HK-2 (cell line): ENCODE results near the gene FBXO31.
"Not testable (repeated sequence)": the region's sequence is repeated elsewhere in the genome, so short reads cannot be mapped to it uniquely, and the experiment has no call there.

Experiments used
- DNase-seq: peaks from one replicate; pipeline ENCODE4 v3.0.0-alpha.2; 2018; ENCODE audit not compliant: unreplicated experiment

FBXO31 gene

GRCh38 chr16:87342978-87343752 lies 40.4 kb downstream of the FBXO31 start:
- DNase-seq = no peak

DNA sequence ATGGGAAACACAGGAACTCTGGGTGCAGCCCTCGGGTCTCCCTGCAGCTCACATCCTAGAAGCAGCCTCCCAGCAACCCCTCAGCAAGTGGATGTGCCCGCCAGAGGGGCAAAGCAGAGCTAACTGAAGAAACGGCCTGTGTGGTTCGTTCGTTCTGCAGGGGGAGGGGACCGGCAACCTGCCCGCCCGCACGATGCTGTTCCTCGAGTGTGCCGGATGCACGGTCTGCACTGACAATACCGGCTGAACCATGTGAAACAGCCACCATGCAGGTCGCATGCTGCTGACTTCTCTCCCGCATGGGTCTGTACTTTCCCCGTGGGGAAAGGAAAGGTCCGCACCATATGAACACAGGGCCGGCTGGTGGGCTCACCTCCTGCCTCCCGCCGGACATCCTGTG lies 41.1 kb downstream of the FBXO31 start:
- DNase-seq = no peak

- no peak for DNase-seq
Observed at GRCh38 chr16:87340198-87340597, 43.4 kb downstream of the FBXO31 start.

DNA sequence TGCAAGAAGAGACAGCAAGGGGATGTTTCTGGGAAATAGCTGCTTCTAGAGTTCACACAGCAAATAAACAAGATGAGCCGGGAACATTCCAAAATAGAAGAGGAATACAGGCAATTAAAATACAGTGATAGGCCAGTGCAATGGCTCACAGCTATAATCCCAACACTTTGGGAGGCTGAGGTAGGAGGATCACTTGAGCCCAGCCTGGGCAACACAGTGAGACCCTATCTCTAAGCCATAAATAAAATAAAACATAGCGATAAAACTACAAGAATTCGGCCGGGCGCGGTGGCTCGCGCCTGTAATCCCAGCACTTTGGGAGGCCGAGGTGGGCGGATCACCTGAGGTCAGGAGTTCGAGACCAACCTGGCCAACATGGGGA lies 43.9 kb downstream of the FBXO31 start:
- not testable (repeated sequence) for DNase-seq

- no peak for DNase-seq
Observed at GRCh38 chr16:87339086-87339723, 44.4 kb downstream of the FBXO31 start.

DNA sequence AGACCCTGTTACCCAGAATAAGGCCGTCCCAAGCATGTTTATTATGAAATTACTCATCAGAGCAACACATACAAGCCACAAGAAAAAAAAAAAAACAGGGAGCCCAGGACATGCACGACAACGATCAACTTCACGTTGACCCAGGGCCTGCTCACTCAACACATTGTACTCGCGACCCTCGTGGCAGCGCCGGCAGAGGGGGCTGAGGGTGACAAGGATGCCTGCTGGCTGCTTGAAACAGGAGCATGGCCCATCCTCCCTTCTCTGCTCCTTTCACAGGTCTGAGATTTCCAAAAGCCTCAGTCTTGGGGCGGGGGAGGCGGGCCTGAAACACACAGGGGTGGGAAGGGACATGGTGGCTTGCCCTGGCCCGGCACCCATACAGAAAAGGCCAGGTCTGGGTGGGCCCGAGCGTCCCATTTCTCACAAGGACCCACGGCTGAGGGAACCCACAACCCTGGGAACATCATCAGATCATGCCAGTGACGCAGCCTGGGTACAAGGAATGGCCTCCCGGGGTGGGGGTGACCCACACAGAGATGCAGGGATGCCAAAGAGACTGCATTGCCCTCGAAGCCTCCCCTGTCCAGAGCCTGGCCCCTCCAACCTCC lies 45.3 kb downstream of the FBXO31 start:
- DNase-seq = no peak

GRCh38 chr16:87337262-87337771 lies 46.3 kb downstream of the FBXO31 start:
- DNase-seq = no peak

DNA sequence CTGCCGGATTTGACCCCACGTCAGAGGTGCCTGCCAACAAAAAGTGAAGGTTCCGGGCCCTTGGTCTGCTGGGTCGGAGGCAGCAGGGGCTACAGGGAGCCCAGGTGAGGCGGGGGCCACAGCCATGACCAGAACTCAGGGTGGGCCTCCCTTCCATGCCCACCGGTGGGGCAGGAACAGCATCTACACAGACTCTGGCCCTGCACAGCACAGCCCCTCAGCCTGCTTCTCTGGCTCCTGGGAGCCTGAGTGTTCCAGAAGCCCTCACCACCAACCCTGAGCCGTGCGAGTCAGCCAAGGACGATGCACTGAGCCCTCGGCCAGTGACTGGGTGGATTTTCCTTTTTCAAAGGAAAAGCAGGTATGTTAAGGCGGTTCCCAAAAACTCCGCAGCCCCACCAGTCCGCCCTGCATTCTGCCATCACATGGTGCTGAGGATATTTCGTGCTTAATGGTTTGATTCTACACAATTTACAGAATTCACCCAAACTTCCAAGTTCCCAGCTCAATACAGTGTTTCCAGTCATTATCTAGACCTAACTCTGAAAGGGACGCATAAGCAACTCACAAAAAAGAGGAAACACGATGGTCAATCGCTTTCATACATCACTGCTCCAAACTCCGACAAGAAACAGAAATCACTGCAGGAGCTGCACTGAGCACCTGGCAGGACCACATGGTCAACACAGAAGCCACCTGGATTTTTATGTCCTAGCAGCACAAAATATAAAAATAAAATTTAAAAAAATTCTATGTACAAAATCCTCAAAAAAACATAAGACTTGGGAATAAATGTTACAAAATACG lies 46.9 kb downstream of the FBXO31 start:
- no peak for DNase-seq

GRCh38 chr16:87335625-87336433 lies 47.7 kb downstream of the FBXO31 start:
- DNase-seq = no peak

DNA sequence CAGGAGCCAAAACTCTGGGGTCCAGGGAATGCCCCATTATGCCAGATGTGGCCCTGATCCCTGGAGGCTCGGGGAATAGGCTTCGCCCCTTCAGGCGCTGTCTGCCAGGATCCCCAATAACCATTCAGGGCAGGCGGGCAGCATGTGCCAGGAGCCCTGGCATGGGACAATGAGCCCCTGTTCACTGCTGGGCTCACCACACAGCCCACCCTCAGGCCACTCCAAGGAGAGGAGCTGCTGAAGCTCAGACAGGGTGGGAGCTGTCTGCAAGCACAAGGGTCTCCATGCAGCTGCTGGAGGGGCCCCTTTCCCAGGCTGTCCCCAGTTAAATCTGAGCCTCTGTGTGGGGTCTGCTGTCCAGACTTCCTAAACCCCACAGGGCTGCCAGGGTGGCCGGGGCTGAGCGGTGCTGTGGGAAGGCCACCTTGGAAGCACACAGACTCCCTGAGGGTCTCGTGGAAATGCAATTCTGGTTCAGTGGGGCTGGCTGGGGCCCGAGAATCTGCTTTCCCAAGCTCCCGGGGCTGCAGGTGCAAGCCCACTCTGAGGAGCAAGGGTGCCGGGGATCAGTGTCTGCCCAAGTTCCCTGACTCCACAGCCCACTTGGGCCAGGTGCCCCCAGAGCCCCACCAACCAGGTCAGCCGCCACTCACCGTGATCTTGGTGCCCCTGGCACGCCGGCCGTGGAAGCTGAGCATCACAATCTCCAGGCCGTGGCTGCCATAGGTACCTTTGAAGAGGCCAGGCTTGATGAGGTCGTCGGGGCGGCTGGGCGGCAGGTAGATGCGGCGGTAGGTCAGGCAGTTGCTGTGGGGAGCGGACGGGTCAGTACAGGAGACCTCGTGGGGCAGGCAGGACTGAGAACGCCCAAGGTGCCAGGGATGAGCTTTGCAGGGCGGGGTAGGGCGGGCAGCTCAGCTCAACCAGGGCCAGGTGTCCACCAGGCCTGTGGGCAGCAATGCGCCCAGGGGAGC lies 48.6 kb downstream of the FBXO31 start:
- DNase-seq = no peak

GRCh38 chr16:87333581-87334331 lies 49.8 kb downstream of the FBXO31 start:
- DNase-seq = no peak

DNA sequence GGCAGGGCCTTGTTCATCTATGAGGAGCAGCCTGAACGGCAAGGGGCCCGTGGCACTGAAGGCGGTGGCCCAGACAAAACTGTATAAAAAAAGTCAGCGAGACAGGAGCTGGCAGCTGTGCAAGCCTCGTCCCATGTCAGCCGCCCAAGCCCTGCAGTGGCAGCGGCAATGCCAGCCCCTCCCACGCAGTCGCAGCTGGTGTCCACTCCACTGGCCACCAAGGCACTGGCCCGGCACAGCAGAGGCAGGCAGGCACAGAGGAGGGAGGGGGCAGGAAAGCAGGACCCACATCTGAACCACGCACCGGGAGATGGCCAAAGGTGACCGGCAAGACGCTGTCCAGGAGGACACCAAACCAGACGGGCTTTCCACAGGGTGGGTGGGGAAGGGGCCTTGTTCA lies 50.5 kb downstream of the FBXO31 start:
- no peak for DNase-seq

DNA sequence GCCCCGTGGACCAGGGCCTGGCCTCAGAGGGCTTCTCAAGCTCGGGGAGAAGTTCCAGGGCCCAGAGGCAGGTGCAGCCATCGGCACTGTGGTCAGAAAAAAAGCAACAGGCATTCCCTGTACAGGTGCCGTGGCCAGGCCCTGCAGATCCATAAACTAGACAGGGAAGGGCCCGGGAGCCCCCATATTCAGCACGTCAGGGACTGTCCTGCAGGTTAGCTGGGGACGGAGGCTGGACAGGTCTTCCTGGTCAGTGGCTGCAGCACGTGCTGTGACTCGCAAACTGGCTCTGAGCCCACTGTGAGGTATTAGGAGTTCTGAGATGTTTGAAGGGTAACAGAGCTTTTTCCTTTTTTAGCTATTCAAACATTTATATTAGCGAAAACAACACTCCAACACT lies 51.4 kb downstream of the FBXO31 start:
- DNase-seq = peak; percentile 35

- no peak for DNase-seq
Observed at GRCh38 chr16:87331241-87331801, 52.3 kb downstream of the FBXO31 start.

DNA sequence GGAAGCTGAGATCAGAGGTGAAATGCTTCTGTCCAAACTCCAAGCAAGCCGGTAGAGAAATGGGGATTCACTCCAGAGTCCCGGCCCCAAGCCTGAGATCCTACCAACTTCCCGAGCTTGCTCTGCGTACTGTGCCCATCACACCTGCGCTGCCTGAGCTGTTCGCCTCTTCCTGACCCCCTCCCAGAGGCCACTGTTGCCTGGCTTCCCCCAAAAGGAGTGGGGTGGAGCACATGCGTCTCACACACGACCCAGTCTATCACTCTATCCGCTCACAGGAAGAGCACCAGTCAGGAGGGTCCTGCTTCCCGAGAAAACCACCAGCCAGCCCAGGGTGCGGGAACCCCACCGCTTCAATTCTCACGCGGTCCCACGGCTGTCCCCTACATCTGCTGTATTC lies 52.9 kb downstream of the FBXO31 start:
- no peak for DNase-seq

DNA sequence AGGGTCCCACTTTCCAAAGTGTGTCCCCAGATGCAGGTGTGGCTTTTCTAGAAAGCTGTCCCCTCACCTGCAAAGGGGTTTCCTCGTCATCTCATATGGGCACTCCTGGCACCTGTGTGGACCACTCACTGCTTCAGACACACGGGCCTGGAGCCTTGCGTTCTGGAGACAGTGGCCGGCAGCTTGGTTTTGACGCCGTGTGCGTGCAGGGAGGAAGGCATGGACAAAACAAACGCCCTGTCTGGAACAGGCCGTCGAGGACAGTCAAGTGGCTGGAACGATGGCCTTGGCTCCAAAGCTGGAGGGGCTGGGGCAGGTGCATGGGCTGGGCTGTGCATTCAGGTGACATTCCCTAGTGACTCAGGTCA lies 53.3 kb downstream of the FBXO31 start:
- no peak for DNase-seq

DNA sequence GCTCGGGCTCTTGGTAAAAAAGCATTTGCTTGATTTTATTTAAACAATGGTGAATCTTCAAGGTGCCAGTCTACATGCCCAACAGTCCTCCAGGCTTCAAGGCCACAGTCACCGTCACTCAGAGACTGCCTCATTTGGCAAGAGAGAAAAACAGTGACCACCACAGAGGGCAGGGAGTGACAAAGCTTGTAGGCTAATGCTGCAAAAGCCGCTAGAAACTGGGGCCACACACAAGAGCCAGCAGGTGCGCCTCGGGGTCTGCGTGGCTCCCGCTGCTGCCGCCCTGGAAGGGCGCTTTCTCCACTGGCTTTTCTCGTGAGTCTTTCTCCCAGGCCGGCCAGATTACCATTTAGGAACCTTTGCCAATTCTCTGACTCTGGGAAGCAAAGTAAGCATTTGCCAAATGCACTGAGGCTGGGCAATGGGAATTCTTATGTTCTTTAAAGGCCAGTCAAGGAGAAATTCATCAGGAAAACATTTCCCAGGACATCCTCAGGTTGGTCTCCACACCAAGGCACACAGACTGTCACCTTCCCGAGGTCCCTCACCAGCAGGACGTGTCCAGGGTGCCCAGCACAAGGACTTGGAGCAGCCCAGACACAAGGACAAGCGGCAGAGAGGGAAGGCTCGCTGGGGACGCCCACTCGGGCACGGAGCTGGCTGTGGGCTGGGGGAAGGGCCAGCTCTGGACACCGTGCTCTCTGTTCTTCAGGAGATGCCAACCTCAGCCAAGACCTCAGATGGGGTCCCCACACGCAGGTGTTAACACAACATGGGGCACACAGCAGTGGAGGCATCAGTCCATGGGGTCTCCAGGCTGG lies 53.9 kb downstream of the FBXO31 start:
- no peak for DNase-seq

GRCh38 chr16:87328846-87329245 lies 54.7 kb downstream of the FBXO31 start:
- no peak for DNase-seq
